MG63 (cell line): ENCODE data around the gene SPATS2L. TPM values are rescaled to one million over a fixed set of nuclear protein-coding genes. Genes with fewer than 3 reads are reported as not detected.

Experiments
- DNase-seq: peaks from one replicate; pipeline ENCODE4 v3.0.0-alpha.2; 2020
- H3K27me3 ChIP-seq: fragments of 250-450 bp; sonication (Bioruptor Pico); 2 replicates; pipeline ENCODE4 v1.5.1; 2020; ENCODE audit warnings: mild to moderate bottlenecking, moderate library complexity
- H3K36me3 ChIP-seq: fragments of 250-450 bp; sonication (Bioruptor Pico); 2 replicates; pipeline ENCODE4 v1.5.1; 2020; ENCODE audit warnings: mild to moderate bottlenecking, moderate library complexity
- H3K4me3 ChIP-seq: fragments of 250-450 bp; sonication (Bioruptor Pico); 2 replicates; pipeline ENCODE4 v1.5.1; 2020; ENCODE audit warnings: mild to moderate bottlenecking, moderate library complexity
- H3K9me3 ChIP-seq: fragments of 250-450 bp; sonication (Bioruptor Pico); 2 replicates; pipeline ENCODE4 v1.5.1; 2020; ENCODE audit warnings: mild to moderate bottlenecking, moderate library complexity
- total RNA-seq: library from RNA; depleted of rRNA; stranded (reverse); fragments of >200 nt; shearing (Covaris generic); gene quantifications from 2 replicates; pipeline ENCODE4 v1.2.3, GENCODE V29; 2014; ENCODE audit warnings: low replicate concordance

The SPATS2L gene
- total RNA-seq, 1 experiment from 2014 or later: 26.6 TPM

DNA sequence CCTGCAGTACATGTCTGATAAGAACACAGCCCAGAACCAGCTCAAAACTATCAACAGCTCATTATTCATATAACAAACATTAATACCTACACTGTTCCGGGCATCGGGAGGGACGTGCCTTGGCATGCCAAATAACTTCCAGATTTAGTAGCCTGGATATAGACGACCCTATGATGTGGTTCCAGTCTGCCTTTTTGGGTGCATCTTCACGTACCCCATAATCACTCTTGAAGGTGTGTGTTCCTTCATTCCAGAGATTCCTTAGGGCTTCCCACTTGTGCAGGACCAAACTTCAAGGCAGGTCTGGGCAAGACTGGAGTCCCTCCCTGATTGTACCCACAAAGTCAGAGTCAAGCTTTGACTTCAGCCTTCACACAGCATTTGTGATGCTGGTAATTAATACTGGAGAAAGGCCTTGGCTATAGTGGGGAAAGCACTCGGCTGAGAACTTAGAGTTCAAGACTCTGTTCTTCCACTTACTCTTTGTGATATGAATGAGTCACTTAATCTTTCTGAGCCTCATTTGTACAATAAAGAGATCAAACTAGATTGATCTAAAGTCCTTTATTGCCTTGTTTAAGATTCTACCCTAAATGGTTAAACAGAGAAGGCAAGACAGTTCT lies 27.7 kb upstream of the SPATS2L start:
- H3K4me3 ChIP-seq: no peak overlapping the region
- no peaks in the 10 kb centered on the region for H3K9me3 ChIP-seq
- DNase-seq: no peak
- no peaks in the 10 kb centered on the region for H3K36me3 ChIP-seq
- no peaks in the 10 kb centered on the region for H3K27me3 ChIP-seq

DNA sequence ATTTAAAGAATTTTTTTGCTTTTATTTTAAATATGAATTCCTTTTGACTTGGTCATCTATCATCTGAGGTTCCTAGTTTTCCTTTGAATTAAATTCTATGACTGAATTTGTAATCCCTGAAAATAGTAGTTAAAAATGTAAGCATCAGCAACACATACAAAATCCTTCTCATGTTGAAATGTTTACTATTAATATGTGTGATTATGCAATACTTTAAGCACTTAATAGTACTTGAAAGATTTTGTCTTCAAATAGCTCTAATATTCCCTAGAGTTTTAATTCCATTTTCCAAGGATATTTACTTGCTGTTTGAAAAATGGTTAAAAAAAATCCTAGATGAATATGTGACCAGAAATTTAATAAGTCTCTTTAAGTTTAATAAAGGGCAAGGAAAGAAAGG lies 26.6 kb upstream of the SPATS2L start:
- no peak for DNase-seq
- no peak overlapping the region for H3K4me3 ChIP-seq
- H3K27me3 ChIP-seq: no peaks in the 10 kb centered on the region
- H3K36me3 ChIP-seq: no peaks in the 10 kb centered on the region
- no peaks in the 10 kb centered on the region for H3K9me3 ChIP-seq

DNA sequence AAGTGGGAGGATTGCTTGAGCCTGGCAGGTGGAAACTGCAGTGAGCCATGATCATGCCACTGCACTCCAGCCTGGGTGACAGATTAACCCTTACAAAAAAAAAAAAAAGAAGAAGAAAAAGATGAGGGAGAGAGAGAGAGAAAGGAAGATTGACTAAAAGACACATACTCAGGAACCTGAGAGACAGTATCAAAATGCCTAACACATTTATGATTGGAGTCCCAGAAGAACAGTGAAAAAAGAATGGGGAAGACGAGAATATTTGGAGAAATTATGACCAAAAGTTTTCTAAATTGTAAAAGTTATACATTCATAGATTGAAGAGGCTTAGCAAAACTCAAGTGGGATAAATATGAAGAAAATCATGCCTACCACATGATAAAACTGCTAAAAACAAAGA lies 19.9 kb upstream of the SPATS2L start:
- DNase-seq: no peak
- Histone ChIP-seq H3K27me3 (no peaks in the 10 kb centered on the region), H3K4me3 (no peak overlapping the region), H3K36me3 (no peaks in the 10 kb centered on the region), H3K9me3 (no peaks in the 10 kb centered on the region)

DNA sequence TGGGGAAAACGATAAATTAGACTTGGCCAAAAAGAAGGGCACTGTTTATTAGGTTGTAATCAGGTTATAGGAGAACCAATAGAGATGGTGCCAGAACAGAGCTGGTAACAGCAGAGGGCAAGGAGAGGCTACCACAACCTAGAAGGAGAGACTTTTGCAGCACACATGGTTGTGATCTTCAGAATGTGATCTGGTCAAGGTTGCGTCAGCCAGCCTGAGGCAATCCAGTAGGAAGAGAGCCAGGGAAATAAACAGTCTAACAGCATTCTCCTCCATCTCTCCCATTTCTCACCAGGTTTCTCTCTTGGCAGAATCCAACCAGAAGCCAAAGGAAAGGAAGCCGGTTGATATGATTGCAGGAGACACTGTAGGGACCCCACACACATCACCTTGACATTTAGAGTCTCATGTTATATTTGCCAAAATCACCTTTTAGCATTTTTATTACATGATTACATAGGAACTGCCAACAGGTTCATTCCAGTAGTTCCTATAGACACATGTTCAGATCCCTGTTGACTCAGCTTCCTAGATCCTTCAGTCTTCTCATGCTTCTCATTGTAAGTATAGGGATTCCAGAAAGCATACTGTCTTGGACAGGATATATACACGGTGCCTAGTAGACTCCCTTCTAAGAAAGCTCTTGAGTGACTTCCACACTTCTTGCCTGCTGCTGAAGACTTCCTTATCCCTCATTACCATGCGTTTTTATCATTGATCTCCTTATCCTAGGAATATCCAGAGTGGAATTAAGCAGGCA lies 17.6 kb upstream of the SPATS2L start:
- no peaks in the 10 kb centered on the region for H3K9me3 ChIP-seq
- H3K4me3 ChIP-seq: no peak overlapping the region
- H3K27me3 ChIP-seq: no peaks in the 10 kb centered on the region
- DNase-seq: peak; percentile 39
- H3K36me3 ChIP-seq: no peaks in the 10 kb centered on the region

DNA sequence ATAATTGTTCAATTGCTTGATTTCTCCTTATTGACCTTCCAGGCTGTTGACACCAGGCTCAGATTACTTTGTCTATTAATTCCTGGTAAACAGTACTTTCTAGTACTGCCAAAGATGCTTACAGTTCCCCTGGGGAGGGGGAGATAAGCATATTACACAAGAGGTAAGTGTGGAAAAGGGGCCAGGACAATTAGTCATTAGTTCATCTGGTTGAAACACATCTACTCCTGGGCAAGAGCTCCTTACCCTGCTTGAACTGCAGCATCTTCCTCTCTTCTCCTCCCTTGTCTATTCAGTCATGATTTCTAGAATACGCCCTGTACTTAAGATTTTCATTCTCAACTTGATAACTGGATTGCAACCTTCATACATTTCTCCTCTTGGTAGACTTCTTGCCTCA lies 10.4 kb upstream of the SPATS2L start:
- no peaks in the 10 kb centered on the region for H3K27me3 ChIP-seq
- H3K9me3 ChIP-seq: no peaks in the 10 kb centered on the region

DNA sequence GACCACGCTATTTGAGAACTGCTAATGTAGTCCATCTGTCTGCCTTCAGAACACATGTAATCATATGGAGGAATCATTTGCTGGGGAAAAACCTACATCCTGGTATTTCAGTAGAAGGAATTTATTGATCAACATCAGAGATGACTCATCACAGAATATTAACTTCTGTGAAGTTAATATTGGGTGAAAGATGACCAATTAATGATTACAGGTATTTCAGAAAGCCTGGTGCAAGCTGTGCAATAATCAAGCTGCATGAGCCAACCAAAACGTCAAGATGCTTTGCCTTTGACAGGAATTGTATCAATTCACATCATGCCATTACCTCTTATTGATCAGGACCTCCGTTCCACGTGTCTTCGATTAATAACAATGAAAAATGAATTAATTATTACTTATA lies 9.4 kb upstream of the SPATS2L start:
- H3K36me3 ChIP-seq: no peaks in the 10 kb centered on the region
- H3K27me3 ChIP-seq: no peaks in the 10 kb centered on the region
- no peak overlapping the region for H3K4me3 ChIP-seq
- no peak for DNase-seq
- H3K9me3 ChIP-seq: no peaks in the 10 kb centered on the region

More for the DNA sequence above, 10.4 kb upstream of the SPATS2L start:
- DNase-seq: no peak
- no peak overlapping the region for H3K4me3 ChIP-seq
- H3K36me3 ChIP-seq: no peaks in the 10 kb centered on the region

DNA sequence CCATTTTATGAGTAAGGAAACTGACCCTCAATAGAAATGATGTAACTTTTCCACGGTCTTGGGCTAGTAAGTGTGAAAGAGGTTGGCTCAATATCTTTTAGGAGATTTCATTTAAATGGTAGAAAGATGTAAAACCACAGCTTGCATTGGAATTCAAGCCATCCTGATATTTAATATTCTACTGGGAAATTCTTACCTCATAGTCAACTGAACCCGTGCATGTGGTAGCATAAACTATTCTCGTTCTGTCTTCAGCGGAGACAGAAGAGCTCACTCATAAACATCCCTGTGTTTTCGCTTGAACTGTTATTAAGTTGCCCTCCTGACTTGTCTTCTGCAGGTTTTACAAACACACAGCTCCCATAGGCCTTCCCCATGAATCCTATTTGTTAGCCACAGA lies 8.5 kb upstream of the SPATS2L start:
- Histone ChIP-seq H3K9me3 (no peaks in the 10 kb centered on the region), H3K27me3 (no peaks in the 10 kb centered on the region), H3K4me3 (no peak overlapping the region), H3K36me3 (no peaks in the 10 kb centered on the region)
- no peak for DNase-seq

DNA sequence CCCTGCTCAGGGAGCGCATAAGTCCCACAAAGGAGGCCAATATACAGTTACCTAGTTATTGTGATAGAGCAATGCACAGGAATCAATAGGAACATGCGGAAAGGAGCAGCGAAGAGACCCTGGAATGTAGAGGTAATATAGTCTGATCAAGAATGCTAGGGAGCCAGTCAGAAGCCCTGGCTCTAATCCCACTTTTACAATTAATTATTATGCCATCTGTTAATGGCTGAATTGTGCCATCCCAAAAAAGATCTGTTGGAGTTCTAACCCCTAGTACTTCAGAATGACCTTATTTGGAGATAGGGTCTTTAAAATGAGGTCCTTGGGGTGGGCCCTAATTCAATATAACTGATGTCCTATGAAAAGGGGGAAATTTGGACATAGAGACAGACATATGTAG lies 7.7 kb upstream of the SPATS2L start:
- no peaks in the 10 kb centered on the region for H3K27me3 ChIP-seq
- no peaks in the 10 kb centered on the region for H3K9me3 ChIP-seq
- H3K4me3 ChIP-seq: no peak overlapping the region
- DNase-seq: no peak
- H3K36me3 ChIP-seq: no peaks in the 10 kb centered on the region

DNA sequence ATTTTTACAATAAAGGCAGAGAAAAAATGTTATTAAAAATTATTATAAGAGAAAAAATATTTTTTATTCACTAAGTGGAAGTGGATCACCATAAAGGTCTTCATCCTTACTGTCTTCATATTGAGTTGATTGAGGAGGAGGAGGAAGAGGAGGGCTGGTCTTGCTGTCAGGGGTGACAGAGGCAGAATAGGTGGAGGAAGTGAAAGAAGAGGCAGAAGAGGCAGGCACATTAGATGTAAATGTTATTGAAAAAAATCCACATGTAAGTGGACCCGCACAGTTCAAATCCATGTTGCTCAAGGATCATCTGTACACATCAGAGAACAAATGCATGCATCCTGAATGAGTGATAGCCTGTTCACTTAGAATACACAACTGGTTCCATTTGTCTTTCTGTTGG lies 6.4 kb upstream of the SPATS2L start:
- H3K27me3 ChIP-seq: no peaks in the 10 kb centered on the region
- no peak overlapping the region for H3K4me3 ChIP-seq
- H3K9me3 ChIP-seq: no peaks in the 10 kb centered on the region
- DNase-seq: no peak
- no peaks in the 10 kb centered on the region for H3K36me3 ChIP-seq

DNA sequence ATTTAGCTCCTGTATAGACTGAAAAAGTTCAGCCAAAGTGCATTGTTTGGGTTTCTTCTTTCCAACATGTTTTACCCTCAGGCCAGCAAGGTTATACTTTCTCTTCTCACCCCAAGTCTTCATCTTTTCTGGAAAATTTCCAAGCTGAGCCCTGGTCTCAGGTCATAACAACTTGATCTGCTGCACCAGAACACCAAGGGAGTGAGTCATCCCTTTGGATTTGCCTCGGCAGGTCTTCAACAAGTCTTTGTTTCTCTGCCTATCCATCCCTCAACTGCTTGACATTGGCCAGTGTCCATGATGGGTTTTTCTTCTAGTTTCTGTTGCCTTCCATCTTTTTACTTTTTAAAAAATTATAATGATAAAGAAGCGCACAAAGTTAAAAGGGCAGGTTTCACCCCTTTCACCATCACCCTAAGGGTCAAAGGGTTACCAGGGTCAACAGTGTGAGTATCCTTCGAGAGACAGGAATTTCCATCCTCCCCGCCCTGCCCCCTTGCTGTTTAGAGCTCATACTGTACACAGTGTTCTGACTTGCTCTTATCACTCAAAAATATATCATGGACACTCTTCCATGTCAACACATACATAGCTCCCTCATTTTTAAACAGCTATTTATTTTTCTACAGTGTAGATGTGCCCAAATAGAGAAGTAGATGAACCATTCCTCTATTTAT lies 5.7 kb upstream of the SPATS2L start:
- H3K9me3 ChIP-seq: no peaks in the 10 kb centered on the region
- no peaks in the 10 kb centered on the region for H3K27me3 ChIP-seq
- DNase-seq: peak; percentile 77
- H3K36me3 ChIP-seq: no peaks in the 10 kb centered on the region
- no peak overlapping the region for H3K4me3 ChIP-seq

DNA sequence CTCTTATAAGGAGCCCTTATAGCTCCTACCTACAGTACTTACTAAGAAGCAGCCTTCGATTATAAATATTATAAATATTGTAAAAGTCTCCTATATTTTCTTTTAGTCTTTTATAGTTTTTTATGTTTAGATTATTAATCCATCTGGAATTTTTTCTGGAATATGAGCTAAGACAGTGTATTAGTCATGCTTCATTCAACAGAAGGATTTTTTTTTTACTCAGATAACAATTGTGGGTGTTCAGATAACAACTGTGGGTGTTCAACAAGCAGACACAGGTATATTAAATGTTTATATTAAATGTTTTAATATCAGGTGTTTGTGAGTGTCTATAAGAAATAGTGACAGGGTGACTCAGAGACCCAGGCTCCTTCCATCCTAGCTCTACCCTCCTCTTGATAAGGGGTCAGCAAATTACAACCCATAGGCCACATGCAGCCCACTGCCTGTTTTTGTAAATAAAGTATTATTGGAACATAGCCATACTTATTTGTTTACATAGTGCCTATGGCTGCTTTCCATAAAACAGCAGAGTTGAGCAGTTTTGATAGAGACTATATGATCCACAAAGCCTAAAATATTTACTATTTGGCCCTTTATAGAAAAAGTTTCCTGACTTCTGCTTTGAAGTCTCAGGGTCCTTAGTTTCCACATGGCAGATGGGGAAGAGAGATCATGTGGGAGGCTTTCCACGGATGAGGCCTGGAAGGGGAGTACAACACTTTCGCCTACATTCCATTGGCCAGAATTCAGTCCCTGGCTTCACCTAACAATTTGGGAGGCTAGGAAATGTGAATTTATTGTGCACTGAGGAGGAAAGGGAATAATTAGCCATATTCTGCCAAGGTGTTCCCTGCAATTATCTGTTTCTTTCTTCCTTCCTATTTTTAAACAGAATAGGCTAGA lies 4.3 kb upstream of the SPATS2L start:
- H3K9me3 ChIP-seq: no peaks in the 10 kb centered on the region
- DNase-seq: no peak
- no peak overlapping the region for H3K4me3 ChIP-seq
- no peaks in the 10 kb centered on the region for H3K27me3 ChIP-seq
- H3K36me3 ChIP-seq: no peaks in the 10 kb centered on the region

DNA sequence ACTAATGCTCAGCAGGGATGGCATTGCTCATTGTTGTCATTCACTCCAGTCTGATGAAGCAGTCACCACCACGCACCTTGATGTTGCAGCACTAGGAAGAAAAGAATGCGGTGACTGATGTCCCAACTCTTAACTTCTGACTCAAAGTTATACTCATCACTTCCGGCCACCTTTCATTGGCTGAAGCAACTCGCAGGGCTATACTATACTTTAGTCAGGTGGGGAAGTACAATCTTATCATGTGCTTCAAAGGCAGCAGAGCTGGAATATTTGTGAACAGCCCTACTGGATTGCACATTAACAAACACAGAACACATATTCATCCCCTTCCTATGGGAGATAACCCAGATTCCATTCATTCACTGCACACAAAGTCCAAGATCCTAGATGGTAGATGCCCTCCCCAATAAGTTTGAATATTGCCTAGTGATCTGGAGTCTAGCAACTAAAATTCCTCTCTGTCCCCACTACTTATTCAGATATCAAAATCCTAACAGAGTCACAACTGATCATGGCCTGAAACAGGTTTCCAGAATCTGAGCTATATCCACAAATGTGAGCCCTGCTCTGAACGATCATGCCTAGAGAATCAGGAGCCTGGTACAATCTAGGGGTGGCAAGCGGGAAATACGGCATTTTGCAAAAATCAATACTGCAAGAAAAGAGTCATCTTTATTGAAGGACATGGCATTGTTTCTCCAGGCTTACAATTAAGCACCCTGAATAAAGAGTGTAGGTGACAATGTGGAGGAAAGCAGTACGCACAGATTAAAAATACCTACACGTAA lies 3.4 kb upstream of the SPATS2L start:
- H3K4me3 ChIP-seq: no peak overlapping the region
- H3K36me3 ChIP-seq: no peaks in the 10 kb centered on the region
- no peaks in the 10 kb centered on the region for H3K9me3 ChIP-seq
- peak; percentile 5 for DNase-seq
- H3K27me3 ChIP-seq: no peaks in the 10 kb centered on the region

DNA sequence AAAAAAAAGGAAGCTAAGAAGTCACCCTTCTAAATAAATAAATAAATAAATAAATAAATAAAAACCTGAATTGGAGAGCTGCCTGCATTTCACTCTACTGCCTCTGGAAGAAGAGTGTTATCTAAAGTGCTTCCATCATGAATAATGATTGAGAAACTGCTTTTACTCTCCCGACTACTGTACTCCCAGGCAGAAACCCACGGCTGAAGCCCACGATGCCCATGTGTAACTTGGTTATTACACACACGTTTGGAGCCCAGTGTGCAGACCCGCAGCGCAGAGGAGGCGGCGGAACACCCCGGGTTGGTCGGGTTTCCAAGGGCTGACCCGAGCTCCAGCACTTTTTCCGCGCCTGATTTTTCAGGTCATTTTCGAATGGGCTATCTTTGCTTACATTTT lies 697 bp upstream of the SPATS2L start:
- DNase-seq: peak; percentile 37
- Histone ChIP-seq H3K4me3 (peak overlapping the region; percentile 62), H3K9me3 (no peaks in the 10 kb centered on the region), H3K36me3 (no peaks in the 10 kb centered on the region), H3K27me3 (no peaks in the 10 kb centered on the region)

DNA sequence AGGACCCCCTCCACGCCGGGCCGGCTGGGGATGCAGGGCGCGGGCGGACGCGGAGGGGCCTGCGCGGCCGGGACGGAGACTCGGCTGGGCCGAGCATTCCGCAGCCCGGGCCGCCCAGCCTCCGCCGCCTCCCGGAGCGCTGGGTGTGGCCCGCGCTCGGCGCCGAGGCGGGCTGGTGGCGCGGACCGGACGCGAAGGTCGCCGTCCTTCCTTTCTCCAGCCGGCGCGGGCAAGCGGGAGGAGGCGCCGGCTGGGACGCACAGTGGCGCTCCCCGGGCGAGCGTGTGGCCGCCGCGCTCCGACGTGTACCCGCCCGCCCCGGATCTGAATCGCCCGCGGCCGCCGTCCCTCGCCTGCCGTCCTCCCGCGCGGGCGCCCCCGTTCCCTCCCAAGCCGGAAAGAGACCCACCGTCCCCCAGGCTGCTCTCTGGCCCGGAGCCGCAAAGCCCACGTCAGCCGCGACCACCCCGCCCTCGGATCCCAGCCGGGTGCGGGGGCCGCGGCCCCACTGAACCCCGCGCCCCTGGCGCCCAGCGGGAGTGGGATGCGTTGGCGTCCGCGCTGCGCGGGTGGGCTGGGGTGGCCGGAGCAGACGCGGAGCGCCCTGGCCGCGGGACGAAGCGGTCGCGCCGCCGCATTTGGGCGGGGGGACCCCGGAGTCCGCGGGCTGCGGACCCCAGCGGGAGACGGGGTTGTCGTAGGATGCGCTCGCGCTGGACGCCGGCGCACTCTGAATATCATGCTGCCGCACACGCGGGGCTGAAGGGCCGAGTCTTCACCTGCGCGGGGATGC lies 634 bp downstream of the SPATS2L start:
- Histone ChIP-seq H3K27me3 (no peaks in the 10 kb centered on the region), H3K9me3 (no peaks in the 10 kb centered on the region)
- peak; percentile 45 for DNase-seq

DNA sequence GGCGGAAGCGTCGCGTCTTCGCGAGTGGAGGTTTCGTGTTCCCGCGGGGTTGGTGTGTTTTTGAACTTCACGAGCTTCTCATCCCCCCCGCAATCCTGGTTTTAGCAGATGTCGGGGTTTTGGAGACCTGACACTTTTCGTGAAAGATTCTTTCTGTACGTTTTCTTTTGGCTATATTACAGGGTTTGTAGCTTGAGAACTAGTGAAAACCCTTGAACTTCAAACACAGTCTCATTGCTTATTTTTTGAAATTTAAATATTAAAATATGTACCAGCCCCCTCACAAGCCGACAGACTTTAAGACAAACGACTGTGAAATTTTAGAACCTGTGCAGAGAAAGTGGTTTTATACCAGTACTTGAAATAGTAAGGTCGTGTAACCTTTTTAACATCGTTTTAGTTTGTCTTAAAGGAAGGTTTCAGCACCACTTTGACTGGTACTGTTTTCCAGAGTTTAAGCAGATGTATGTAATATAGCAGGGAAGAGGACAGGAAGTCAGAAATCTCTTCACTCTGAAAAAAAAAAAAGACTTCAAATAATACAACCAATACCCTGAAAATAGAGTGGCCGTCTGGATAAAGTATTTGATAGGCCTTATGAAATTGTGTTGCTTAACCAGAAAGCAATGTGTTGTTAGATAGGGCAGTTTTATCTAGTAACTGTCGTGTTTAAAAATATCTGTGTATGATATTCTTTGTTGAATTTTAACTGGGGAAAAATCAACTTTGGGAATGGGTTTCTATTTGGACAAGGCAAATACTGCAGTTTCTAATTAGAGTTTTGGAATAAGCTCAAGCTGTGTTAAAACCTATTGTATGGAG lies 1.4 kb downstream of the SPATS2L start:
- Histone ChIP-seq H3K27me3 (no peaks in the 10 kb centered on the region), H3K4me3 (peak overlapping the region; percentile 62), H3K36me3 (no peaks in the 10 kb centered on the region), H3K9me3 (no peaks in the 10 kb centered on the region)
- DNase-seq: no peak

More for the DNA sequence above, 634 bp downstream of the SPATS2L start:
- peak overlapping the region; percentile 62 for H3K4me3 ChIP-seq
- no peaks in the 10 kb centered on the region for H3K36me3 ChIP-seq
